NOMO-1 (cell line): ENCODE data around the gene CRYZL1.
A peak's percentile ranks its signal among the peaks of the same experiment; 100 is the strongest.

Experiments
- DNase-seq, 2 experiments: peaks; one replicate each; lab custom pipeline; 2025; ENCODE audit not compliant: unreplicated experiment in 2 of 2; lab: John Stamatoyannopoulos, UW

The CRYZL1 gene

GRCh38 chr21:33567914-33568313 is 73.6 kb downstream of the CRYZL1 start:
- no peak for DNase-seq

GRCh38 chr21:33566514-33566913 is 75.0 kb downstream of the CRYZL1 start:
- DNase-seq, result no peak

GRCh38 chr21:33562389-33562788 is 79.2 kb downstream of the CRYZL1 start:
- DNase-seq, result no peak

GRCh38 chr21:33561373-33561772 is 80.2 kb downstream of the CRYZL1 start:
- no peak for DNase-seq

- no peak for DNase-seq
Measured at GRCh38 chr21:33560965-33561364, 80.6 kb downstream of the CRYZL1 start.

- DNase-seq, result no peak
Measured at GRCh38 chr21:33559813-33560212, 81.7 kb downstream of the CRYZL1 start.

GRCh38 chr21:33558777-33559421 is 82.6 kb downstream of the CRYZL1 start:
- no peak for DNase-seq

- DNase-seq, result no peak
Measured at GRCh38 chr21:33557447-33557846, 84.1 kb downstream of the CRYZL1 start.

- DNase-seq, result no peak
Measured at GRCh38 chr21:33554982-33555344, 86.6 kb downstream of the CRYZL1 start.

- no peak for DNase-seq
Measured at GRCh38 chr21:33554236-33554981, 87.1 kb downstream of the CRYZL1 start.

- no peak for DNase-seq
Measured at GRCh38 chr21:33552999-33553598, 88.4 kb downstream of the CRYZL1 start.

GRCh38 chr21:33552093-33552998 is 89.2 kb downstream of the CRYZL1 start:
- DNase-seq, result no peak

GRCh38 chr21:33551664-33552063 is 89.9 kb downstream of the CRYZL1 start:
- DNase-seq, result no peak

GRCh38 chr21:33550772-33551660 is 90.5 kb downstream of the CRYZL1 start:
- no peak for DNase-seq

- DNase-seq, result no peak
Measured at GRCh38 chr21:33549848-33550771, 91.4 kb downstream of the CRYZL1 start.

- peak in 1 of 2 experiments; percentile 50 for DNase-seq
Measured at GRCh38 chr21:33546086-33546485, 95.5 kb downstream of the CRYZL1 start.

GRCh38 chr21:33544451-33545195 is 96.9 kb downstream of the CRYZL1 start:
- DNase-seq, result peak in 1 of 2 experiments; percentile 9

- DNase-seq, result peak in 1 of 2 experiments; percentile 55
Measured at GRCh38 chr21:33543505-33544129, 97.9 kb downstream of the CRYZL1 start.
